Loucy (cell line): ENCODE results near the gene SHB.

Experiments
- H2AFZ ChIP-seq: fragments of 200-600 bp; sonication (generic); 2 replicates; pipeline ENCODE4 v1.6.0; 2016; ENCODE audit warnings: antibody characterized with exemption, mild to moderate bottlenecking, low read length, moderate library complexity
- H3F3A ChIP-seq: fragments of 200-600 bp; 2 replicates; pipeline ENCODE4 v1.6.0; 2016; ENCODE audit warnings: antibody characterized with exemption, low read depth, mild to moderate bottlenecking
- H3K27me3 ChIP-seq: fragments of 200-600 bp; sonication (generic); 2 replicates; pipeline ENCODE4 v1.6.1; 2014; ENCODE audit warnings: low read length, mild to moderate bottlenecking; ENCODE audit not compliant: insufficient read depth, poor library complexity, severe bottlenecking
- H3K36me3 ChIP-seq: fragments of 200-600 bp; sonication (generic); 2 replicates; pipeline ENCODE4 v1.6.1; 2016; ENCODE audit warnings: low read length; ENCODE audit not compliant: insufficient read depth
- H3K4me1 ChIP-seq: fragments of 200-600 bp; sonication (generic); 2 replicates; pipeline ENCODE4 v1.5.1; 2014; ENCODE audit warnings: low read length, mild to moderate bottlenecking; ENCODE audit not compliant: insufficient read depth, poor library complexity, severe bottlenecking
- H3K4me2 ChIP-seq: fragments of 200-600 bp; sonication (generic); 2 replicates; pipeline ENCODE4 v1.6.0; 2014; ENCODE audit warnings: antibody characterized with exemption, low read length, low read depth, mild to moderate bottlenecking; ENCODE audit not compliant: poor library complexity, severe bottlenecking
- H3K4me3 ChIP-seq: fragments of 200-600 bp; sonication (generic); 2 replicates; pipeline ENCODE4 v1.5.1; 2014; ENCODE audit warnings: low read length, mild to moderate bottlenecking, mixed read lengths; ENCODE audit not compliant: poor library complexity, severe bottlenecking
- H3K79me2 ChIP-seq: fragments of 200-600 bp; sonication (generic); 2 replicates; pipeline ENCODE4 v1.6.1; 2014; ENCODE audit warnings: low read length; ENCODE audit not compliant: insufficient read depth
- H3K9ac ChIP-seq: fragments of 200-600 bp; sonication (generic); 2 replicates; pipeline ENCODE4 v1.6.0; 2014; ENCODE audit warnings: mild to moderate bottlenecking, low read depth, low read length, moderate library complexity; ENCODE audit not compliant: poor library complexity, severe bottlenecking
- H3K9me2 ChIP-seq: fragments of 200-600 bp; sonication (generic); replicated peaks from 2 replicates; pipeline ENCODE4 v1.6.1; 2016; ENCODE audit warnings: low read depth, low read length, mixed read lengths
- H3K9me3 ChIP-seq: fragments of 200-600 bp; sonication (generic); 2 replicates; pipeline ENCODE4 v1.6.1; 2014; ENCODE audit warnings: mild to moderate bottlenecking, antibody characterized with exemption, low read length, low read depth; ENCODE audit not compliant: insufficient read depth
- H4K20me1 ChIP-seq: fragments of 200-600 bp; sonication (generic); 2 replicates; pipeline ENCODE4 v1.6.0; 2014; ENCODE audit warnings: antibody characterized with exemption, low read length, mild to moderate bottlenecking; ENCODE audit not compliant: insufficient read depth, poor library complexity, severe bottlenecking
- CTCF ChIP-seq: fragments of 200-600 bp; sonication (generic); conservative IDR thresholded peaks from 2 replicates; pipeline ENCODE4 v1.5.1; 2014; ENCODE audit warnings: mild to moderate bottlenecking, antibody characterized with exemption, low read length
- EZH2phosphoT487 ChIP-seq: fragments of 200-600 bp; IDR thresholded peaks from 2 replicates; pipeline ENCODE4 v1.6.1; 2018; ENCODE audit warnings: antibody characterized with exemption, mild to moderate bottlenecking, moderate library complexity, borderline replicate concordance

SHB gene

GRCh38 chr9:37990404-37991015 lies 78.5 kb downstream of the SHB start:
- H3K36me3 ChIP-seq, result no peaks in the 10 kb centered on the region
- no peaks in the 10 kb centered on the region for H3F3A ChIP-seq
- no peak overlapping the region for H2AFZ ChIP-seq
- H3K4me1 ChIP-seq, result no peaks in the 10 kb centered on the region
- TF ChIP-seq CTCF (no peak), EZH2phosphoT487 (no peak)
- no peaks in the 10 kb centered on the region for H3K9me2 ChIP-seq
- H3K27me3 ChIP-seq, result no peaks in the 10 kb centered on the region
- H3K4me3 ChIP-seq, result no peak overlapping the region
- no peak overlapping the region for H3K4me2 ChIP-seq
- H4K20me1 ChIP-seq, result no peaks in the 10 kb centered on the region
- H3K9me3 ChIP-seq, result no peaks in the 10 kb centered on the region
- no peak overlapping the region for H3K9ac ChIP-seq
- H3K79me2 ChIP-seq, result no peaks in the 10 kb centered on the region

GRCh38 chr9:37989701-37990100 lies 79.3 kb downstream of the SHB start:
- Histone ChIP-seq H3K36me3 (no peaks in the 10 kb centered on the region), H3K4me2 (no peak overlapping the region), H3K4me3 (no peak overlapping the region), H3K9ac (no peak overlapping the region), H3K79me2 (no peaks in the 10 kb centered on the region), H3K27me3 (no peaks in the 10 kb centered on the region), H3F3A (no peaks in the 10 kb centered on the region), H3K9me2 (no peaks in the 10 kb centered on the region), H4K20me1 (no peaks in the 10 kb centered on the region), H2AFZ (no peak overlapping the region), H3K4me1 (no peaks in the 10 kb centered on the region), H3K9me3 (no peaks in the 10 kb centered on the region)
- TF ChIP-seq EZH2phosphoT487, result no peak

- no peaks in the 10 kb centered on the region for H3K9me3 ChIP-seq
- H3K4me1 ChIP-seq, result no peaks in the 10 kb centered on the region
- no peaks in the 10 kb centered on the region for H3K79me2 ChIP-seq
- no peak for TF ChIP-seq EZH2phosphoT487
- TF ChIP-seq CTCF, result no peak
- H2AFZ ChIP-seq, result no peak overlapping the region
- H4K20me1 ChIP-seq, result no peaks in the 10 kb centered on the region
- H3K4me2 ChIP-seq, result no peak overlapping the region
- no peaks in the 10 kb centered on the region for H3K9me2 ChIP-seq
- H3K9ac ChIP-seq, result no peak overlapping the region
- H3K4me3 ChIP-seq, result no peak overlapping the region
- no peaks in the 10 kb centered on the region for H3K27me3 ChIP-seq
- no peaks in the 10 kb centered on the region for H3F3A ChIP-seq
- H3K36me3 ChIP-seq, result no peaks in the 10 kb centered on the region
Measured at GRCh38 chr9:37988602-37989001, 80.4 kb downstream of the SHB start.

- no peak for TF ChIP-seq CTCF
- H3K9me2 ChIP-seq, result no peaks in the 10 kb centered on the region
- no peaks in the 10 kb centered on the region for H4K20me1 ChIP-seq
- H3K9me3 ChIP-seq, result no peaks in the 10 kb centered on the region
- H3K4me2 ChIP-seq, result no peak overlapping the region
- no peak overlapping the region for H3K9ac ChIP-seq
- H3K79me2 ChIP-seq, result no peaks in the 10 kb centered on the region
- H3F3A ChIP-seq, result no peaks in the 10 kb centered on the region
- no peaks in the 10 kb centered on the region for H3K36me3 ChIP-seq
- H3K27me3 ChIP-seq, result no peaks in the 10 kb centered on the region
- H3K4me3 ChIP-seq, result no peak overlapping the region
- no peak overlapping the region for H2AFZ ChIP-seq
- H3K4me1 ChIP-seq, result no peaks in the 10 kb centered on the region
Measured at GRCh38 chr9:37988041-37988440, 81.0 kb downstream of the SHB start.
